ENCODE data around the gene PTMS.
"Not testable (repeated sequence)": the region's sequence is repeated elsewhere in the genome, so short reads cannot be mapped to it uniquely, and the experiment has no call there.

The PTMS gene

DNA sequence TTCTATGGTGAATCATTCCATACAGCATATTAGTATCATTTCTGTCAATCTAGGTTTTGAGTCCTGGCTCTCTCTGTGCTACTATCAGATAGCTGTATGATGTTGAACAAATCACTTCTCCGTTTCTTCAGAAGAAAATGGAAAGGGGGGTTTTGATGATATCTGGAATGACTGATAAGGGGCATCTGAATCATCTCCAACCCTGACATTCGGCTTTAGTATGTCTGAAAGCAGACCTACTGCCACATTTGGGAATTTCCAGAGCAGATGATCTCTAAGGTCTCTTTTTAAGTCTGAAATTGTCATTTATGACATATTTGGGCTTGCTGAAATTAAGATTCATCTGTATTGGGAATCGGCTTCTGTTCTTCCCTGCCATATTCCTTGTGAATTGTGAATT lies 23.3 kb upstream of the PTMS start:
- H3K4me3 ChIP-seq (ENCODE audit: low read depth, low read length) = no peak overlapping the region
- no peak for DNase-seq (ENCODE audit: low read depth)
- TF ChIP-seq, protein P1, sequence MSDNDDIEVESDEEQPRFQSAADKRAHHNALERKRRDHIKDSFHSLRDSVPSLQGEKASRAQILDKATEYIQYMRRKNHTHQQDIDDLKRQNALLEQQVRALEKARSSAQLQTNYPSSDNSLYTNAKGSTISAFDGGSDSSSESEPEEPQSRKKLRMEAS (IDR thresholded peaks at IDR 0.05; ENCODE audit: low read depth, low read length) = no peak

DNA sequence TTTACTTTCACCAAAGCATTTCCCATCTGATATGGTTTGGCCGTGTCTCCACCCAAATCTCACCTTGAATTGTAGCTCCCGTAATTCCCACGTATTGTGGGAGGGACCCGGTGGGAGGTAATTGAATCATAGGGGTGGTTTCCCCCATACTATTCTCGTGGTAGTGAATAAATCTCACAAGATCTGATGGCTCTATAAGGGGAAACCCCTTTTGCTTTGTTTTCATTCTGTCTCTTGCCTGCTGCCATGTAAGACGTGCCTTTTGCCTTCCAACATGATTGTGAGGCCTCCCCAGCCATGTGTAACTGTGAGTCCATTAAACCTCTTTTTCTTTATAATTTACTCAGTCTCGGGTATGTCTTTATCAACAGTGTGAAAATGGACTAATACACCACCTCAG lies 22.9 kb upstream of the PTMS start:
- DNase-seq (ENCODE audit: low read depth); H3K4me3 ChIP-seq (ENCODE audit: low read depth, low read length): not testable (repeated sequence)

DNA sequence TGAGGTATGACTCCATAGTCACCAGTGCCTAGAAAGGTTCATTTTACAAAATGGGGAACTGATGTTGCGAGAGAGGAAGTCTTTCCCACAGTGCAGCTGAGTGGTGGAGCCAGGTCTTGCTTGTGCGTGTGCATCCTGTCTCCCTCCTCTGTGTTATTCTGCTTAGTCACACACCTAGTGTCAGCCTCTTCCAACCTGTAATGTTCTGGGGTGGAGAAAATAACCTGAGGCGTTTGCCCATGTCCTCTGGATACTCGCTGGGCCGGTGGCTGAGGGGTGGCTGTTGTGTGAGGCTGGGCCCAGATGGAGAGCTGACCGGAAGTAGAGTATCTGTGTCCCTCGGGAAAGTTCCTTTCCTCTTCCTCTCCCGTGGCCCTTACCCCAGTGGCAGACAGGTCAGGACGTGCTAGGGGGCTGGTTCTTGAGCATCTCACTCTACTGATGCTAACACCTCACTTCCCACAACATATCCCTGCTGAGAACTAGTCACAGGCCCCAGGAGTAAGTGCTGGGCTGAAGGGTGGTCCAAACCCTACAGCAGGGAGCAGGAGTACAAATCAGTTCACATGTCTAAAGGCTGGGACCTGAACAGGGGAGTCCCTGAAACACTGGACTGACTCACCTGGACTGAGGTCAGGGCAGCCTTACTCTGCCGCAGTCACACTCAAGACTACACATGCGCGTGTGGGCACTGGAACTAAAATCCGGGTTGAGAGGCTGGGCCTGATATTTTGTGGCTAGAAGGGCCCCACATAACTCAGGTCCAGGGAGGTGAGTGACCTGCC lies 20.2 kb upstream of the PTMS start:
- 0 out of 2 replicates have a peak, but pooled peaks have one; percentile 53 for TF ChIP-seq MYC (IDR thresholded peaks at IDR 0.05; ENCODE audit: low read depth, low read length)
- TF ChIP-seq, protein P2, sequence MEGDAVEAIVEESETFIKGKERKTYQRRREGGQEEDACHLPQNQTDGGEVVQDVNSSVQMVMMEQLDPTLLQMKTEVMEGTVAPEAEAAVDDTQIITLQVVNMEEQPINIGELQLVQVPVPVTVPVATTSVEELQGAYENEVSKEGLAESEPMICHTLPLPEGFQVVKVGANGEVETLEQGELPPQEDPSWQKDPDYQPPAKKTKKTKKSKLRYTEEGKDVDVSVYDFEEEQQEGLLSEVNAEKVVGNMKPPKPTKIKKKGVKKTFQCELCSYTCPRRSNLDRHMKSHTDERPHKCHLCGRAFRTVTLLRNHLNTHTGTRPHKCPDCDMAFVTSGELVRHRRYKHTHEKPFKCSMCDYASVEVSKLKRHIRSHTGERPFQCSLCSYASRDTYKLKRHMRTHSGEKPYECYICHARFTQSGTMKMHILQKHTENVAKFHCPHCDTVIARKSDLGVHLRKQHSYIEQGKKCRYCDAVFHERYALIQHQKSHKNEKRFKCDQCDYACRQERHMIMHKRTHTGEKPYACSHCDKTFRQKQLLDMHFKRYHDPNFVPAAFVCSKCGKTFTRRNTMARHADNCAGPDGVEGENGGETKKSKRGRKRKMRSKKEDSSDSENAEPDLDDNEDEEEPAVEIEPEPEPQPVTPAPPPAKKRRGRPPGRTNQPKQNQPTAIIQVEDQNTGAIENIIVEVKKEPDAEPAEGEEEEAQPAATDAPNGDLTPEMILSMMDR (IDR thresholded peaks at IDR 0.05; ENCODE audit: low read depth, low read length) = no peak
- TF ChIP-seq, protein P1 (IDR thresholded peaks at IDR 0.05; ENCODE audit: low read depth, low read length) = peak; percentile 52; the same call in 1 of the 2 replicates
- DNase-seq (ENCODE audit: low read depth) = peak; percentile 89
- H3K4me3 ChIP-seq (ENCODE audit: low read depth, low read length) = no peak overlapping the region

DNA sequence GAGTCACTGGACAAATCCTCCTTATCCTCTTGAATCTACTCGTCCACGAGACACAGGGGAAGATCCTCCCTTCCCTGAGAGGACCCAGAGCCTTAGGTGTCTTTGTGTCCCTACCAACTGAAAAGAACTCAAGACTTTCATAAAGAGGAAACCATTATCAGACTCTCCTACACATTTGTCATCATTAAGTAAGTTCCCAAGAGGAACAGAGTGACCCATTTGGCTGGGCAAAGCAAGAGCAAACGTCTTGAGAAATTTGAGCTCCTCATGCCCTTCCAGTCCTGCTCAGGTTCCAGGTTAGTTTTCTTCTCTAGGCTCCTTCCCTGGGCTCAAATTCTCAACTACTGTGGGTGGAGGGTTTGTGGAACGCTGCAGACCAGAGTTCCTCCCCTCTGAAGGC lies 18.9 kb upstream of the PTMS start:
- TF ChIP-seq MYC (IDR thresholded peaks at IDR 0.05; ENCODE audit: low read depth, low read length) (no peak), POLR2A (IDR thresholded peaks at IDR 0.05; ENCODE audit: extremely low read depth, insufficient read length) (no peak)
- TF ChIP-seq, protein P1 (IDR thresholded peaks at IDR 0.05; ENCODE audit: low read depth, low read length) = no peak
- TF ChIP-seq, protein P2 (IDR thresholded peaks at IDR 0.05; ENCODE audit: low read depth, low read length) = no peak
- H3K4me3 ChIP-seq (ENCODE audit: low read depth, low read length) = no peak overlapping the region
- DNase-seq (ENCODE audit: low read depth) = peak; percentile 43

DNA sequence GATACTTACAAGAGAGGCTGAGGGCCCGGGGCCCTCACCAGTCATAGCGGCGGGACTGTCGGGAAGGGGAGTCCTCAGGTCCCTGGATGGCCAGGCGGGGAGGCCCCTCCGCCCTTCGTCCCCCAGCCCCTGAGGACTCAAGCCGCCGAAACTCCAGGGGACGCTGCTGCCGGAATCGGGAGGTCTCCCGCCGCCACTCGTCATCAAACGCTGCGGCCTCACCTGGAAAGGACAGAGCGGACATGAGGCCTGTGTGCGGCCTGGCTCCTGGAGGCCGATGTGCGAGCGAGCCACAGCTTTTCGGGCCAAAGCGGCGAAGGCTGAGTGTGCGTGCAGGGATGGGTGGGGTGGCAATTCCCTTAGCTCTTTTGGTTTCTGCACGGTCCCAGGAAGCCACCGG lies 17.4 kb upstream of the PTMS start:
- no peak overlapping the region for H3K4me3 ChIP-seq (ENCODE audit: low read depth, low read length)
- no peak for DNase-seq (ENCODE audit: low read depth)
- no peak for TF ChIP-seq MYC (IDR thresholded peaks at IDR 0.05; ENCODE audit: low read depth, low read length)
- no peak for TF ChIP-seq POLR2A (IDR thresholded peaks at IDR 0.05; ENCODE audit: extremely low read depth, insufficient read length)
- TF ChIP-seq, protein P1 (IDR thresholded peaks at IDR 0.05; ENCODE audit: low read depth, low read length) = no peak
- TF ChIP-seq, protein P2 (IDR thresholded peaks at IDR 0.05; ENCODE audit: low read depth, low read length) = no peak

DNA sequence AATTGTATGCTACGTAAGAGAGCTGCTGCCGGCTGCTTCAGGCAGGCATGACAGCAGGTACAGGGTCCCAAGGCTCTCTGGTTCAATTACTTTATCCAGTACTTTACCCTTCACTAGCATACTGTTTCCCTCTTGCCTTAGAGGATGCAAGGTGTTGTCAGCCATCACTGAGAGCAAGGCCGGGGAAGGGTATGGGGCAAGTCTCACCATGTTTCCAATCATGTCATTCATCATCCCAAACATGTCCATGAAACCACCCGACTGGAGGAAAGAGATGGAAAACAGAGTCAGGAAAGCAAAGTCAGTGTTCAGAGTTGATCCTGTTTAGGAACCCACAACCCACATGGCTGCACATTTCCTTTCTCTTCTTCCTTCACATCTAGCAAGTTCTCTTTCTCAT lies 15.7 kb upstream of the PTMS start:
- no peak for DNase-seq (ENCODE audit: low read depth)
- TF ChIP-seq, protein P2 (IDR thresholded peaks at IDR 0.05; ENCODE audit: low read depth, low read length) = no peak
- TF ChIP-seq POLR2A (IDR thresholded peaks at IDR 0.05; ENCODE audit: extremely low read depth, insufficient read length) (no peak), MYC (IDR thresholded peaks at IDR 0.05; ENCODE audit: low read depth, low read length) (no peak)
- TF ChIP-seq, protein P1 (IDR thresholded peaks at IDR 0.05; ENCODE audit: low read depth, low read length) = no peak
- no peak overlapping the region for H3K4me3 ChIP-seq (ENCODE audit: low read depth, low read length)

DNA sequence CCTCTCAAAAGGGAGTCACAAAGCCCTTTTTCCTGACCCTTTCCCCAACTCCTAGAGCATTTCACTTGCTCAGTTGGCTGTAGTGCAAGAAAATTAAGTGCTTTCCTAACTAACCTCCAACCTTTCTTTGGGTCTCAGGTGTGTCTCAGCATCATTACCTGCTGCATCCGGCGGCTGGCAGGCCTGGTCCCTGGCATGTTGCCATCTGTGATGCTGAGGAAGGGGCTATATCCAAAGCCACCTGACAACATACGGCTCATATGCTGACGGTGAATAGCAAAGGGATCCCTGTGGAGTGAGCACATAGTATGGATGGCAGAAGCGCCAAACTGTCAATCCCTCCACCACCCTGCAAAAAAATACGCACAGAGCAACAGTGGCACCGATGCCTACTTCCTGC lies 14.4 kb upstream of the PTMS start:
- TF ChIP-seq, protein P1 (IDR thresholded peaks at IDR 0.05; ENCODE audit: low read depth, low read length) = no peak
- TF ChIP-seq, protein P2 (IDR thresholded peaks at IDR 0.05; ENCODE audit: low read depth, low read length) = no peak
- no peak for TF ChIP-seq MYC (IDR thresholded peaks at IDR 0.05; ENCODE audit: low read depth, low read length)
- no peak for TF ChIP-seq POLR2A (IDR thresholded peaks at IDR 0.05; ENCODE audit: extremely low read depth, insufficient read length)
- no peak for DNase-seq (ENCODE audit: low read depth)
- H3K4me3 ChIP-seq (ENCODE audit: low read depth, low read length) = peak overlapping the region; percentile 83

Data from NB4 (cell line).